Measurements from ENCODE around the gene FAM20B. TPM values are rescaled to one million over a fixed set of nuclear protein-coding genes. Genes with fewer than 3 reads are reported as not detected.

The FAM20B gene
- total and polyA plus RNA-seq, 2 donors = 28.3 to 37.6 TPM

GRCh38 chr1:179082333-179082998 is 56.8 kb downstream of the FAM20B start:
- WGBS = under 1% methylated on average over 52 of the region's 52 CpGs
- Histone ChIP-seq H3K36me3 (ENCODE audit: insufficient read depth) (no peaks in the 10 kb centered on the region), H3K4me1 (ENCODE audit: insufficient read depth) (peaks cover 3% of the 10 kb centered on the region), H3K4me3 (ENCODE audit: low read depth, low read length) (peak overlapping the region; percentile 76), H3K27ac (ENCODE audit: low read depth) (peak overlapping the region; percentile 65)
- no peak for DNase-seq (ENCODE audit: extremely low spot score)

- DNase-seq (ENCODE audit: extremely low spot score) = no peak
- no peaks in the 10 kb centered on the region for H3K36me3 ChIP-seq (ENCODE audit: insufficient read depth)
- no peak overlapping the region for H3K27ac ChIP-seq (ENCODE audit: low read depth)
- peak overlapping the region; percentile 76 for H3K4me3 ChIP-seq (ENCODE audit: low read depth, low read length)
- WGBS = 16% methylated on average over 3 of the region's 3 CpGs
- H3K4me1 ChIP-seq (ENCODE audit: insufficient read depth) = peaks cover 3% of the 10 kb centered on the region
Measured at GRCh38 chr1:179082999-179083335, 57.3 kb downstream of the FAM20B start.

- H3K27ac ChIP-seq (ENCODE audit: low read depth) = no peak overlapping the region
- H3K4me3 ChIP-seq (ENCODE audit: low read depth, low read length) = no peak overlapping the region
- no peak for DNase-seq (ENCODE audit: extremely low spot score)
- 93% methylated on average over 8 of the region's 8 CpGs for WGBS
- H3K4me1 ChIP-seq (ENCODE audit: insufficient read depth) = peaks cover 3% of the 10 kb centered on the region
- no peaks in the 10 kb centered on the region for H3K36me3 ChIP-seq (ENCODE audit: insufficient read depth)
Measured at GRCh38 chr1:179083533-179083932, 57.8 kb downstream of the FAM20B start.

DNA sequence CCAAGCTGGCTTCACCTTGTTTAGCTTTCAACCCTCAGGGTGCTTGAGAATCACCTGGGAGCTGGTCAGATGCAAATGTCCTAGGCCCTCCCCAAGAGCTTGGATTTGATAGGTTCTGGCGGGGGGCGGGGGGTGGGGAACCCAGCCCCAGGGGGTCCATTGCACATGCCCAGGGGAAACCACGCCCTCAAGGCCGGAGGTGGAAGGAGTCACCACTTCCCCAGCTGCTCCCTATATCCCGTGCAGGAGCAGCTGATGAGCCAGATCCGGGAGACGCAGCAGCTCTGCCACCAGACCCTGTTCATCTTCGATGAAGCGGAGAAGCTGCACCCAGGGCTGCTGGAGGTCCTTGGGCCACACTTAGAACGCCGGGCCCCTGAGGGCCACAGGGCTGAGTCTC is 62.0 kb downstream of the FAM20B start:
- H3K4me1 ChIP-seq (ENCODE audit: insufficient read depth) = no peaks in the 10 kb centered on the region
- no peak overlapping the region for H3K27ac ChIP-seq (ENCODE audit: low read depth)
- no peaks in the 10 kb centered on the region for H3K36me3 ChIP-seq (ENCODE audit: insufficient read depth)
- no peak overlapping the region for H3K4me3 ChIP-seq (ENCODE audit: low read depth, low read length)
- WGBS = 65% methylated on average over 11 of the region's 11 CpGs
- DNase-seq (ENCODE audit: extremely low spot score) = no peak

- 74% methylated on average over 16 of the region's 16 CpGs for WGBS
- no peaks in the 10 kb centered on the region for H3K4me1 ChIP-seq (ENCODE audit: insufficient read depth)
- H3K27ac ChIP-seq (ENCODE audit: low read depth) = no peak overlapping the region
- H3K36me3 ChIP-seq (ENCODE audit: insufficient read depth) = no peaks in the 10 kb centered on the region
- DNase-seq (ENCODE audit: extremely low spot score) = no peak
- H3K4me3 ChIP-seq (ENCODE audit: low read depth, low read length) = no peak overlapping the region
Measured at GRCh38 chr1:179089827-179090482, 64.3 kb downstream of the FAM20B start.

DNA sequence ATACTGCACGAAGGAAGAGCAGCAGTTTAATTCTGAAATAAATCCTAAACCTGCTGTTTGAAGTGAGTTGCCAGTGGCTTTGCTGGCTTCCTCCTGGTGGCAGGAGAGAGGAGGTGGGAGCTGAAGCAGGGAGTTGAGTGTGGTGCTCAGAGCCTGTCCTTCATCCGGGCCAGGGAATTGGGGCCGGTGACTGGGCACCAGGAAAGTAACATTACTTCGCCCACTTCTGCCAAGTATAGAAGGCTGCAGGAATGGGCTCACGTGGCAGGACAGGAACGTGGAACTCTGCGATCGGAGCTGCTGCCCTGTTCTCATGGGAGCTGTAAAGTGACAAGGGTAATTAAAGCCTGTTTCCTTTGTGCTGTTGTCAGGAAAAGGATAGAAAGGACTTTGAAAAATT is 64.8 kb downstream of the FAM20B start:
- no peaks in the 10 kb centered on the region for H3K4me1 ChIP-seq (ENCODE audit: insufficient read depth)
- no peak for DNase-seq (ENCODE audit: extremely low spot score)
- 70% methylated on average over 8 of the region's 8 CpGs for WGBS
- H3K36me3 ChIP-seq (ENCODE audit: insufficient read depth) = no peaks in the 10 kb centered on the region
- no peak overlapping the region for H3K27ac ChIP-seq (ENCODE audit: low read depth)
- no peak overlapping the region for H3K4me3 ChIP-seq (ENCODE audit: low read depth, low read length)

DNA sequence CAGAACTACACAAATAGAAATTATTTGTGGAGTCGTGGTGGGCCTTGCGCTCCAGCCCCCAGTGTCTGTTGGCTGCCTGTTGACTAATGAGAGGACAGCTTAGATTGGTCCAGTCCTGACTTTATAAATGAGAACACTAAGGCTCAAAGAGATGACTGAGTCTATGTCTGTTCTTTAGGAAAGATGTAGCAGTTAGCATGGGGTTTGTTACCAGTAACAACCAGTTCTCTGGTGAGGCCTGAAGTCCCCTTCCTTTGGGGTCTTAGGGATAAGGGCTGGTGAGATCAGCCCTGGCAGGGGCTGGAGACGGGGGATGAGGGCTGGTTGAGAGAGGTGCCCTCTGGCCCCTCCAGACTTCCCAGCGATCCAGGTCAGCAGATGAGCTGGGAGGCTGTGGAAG is 65.2 kb downstream of the FAM20B start:
- Histone ChIP-seq H3K27ac (ENCODE audit: low read depth) (no peak overlapping the region), H3K36me3 (ENCODE audit: insufficient read depth) (no peaks in the 10 kb centered on the region)

GRCh38 chr1:179091691-179092165 is 66.0 kb downstream of the FAM20B start:
- 44% methylated on average over 5 of the region's 5 CpGs for WGBS
- DNase-seq (ENCODE audit: extremely low spot score) = no peak
- Histone ChIP-seq H3K36me3 (ENCODE audit: insufficient read depth) (no peaks in the 10 kb centered on the region), H3K27ac (ENCODE audit: low read depth) (no peak overlapping the region), H3K4me3 (ENCODE audit: low read depth, low read length) (no peak overlapping the region), H3K4me1 (ENCODE audit: insufficient read depth) (no peaks in the 10 kb centered on the region)

More for the DNA sequence above, 65.2 kb downstream of the FAM20B start:
- Histone ChIP-seq H3K4me1 (ENCODE audit: insufficient read depth) (no peaks in the 10 kb centered on the region), H3K4me3 (ENCODE audit: low read depth, low read length) (no peak overlapping the region)
- WGBS = 87% methylated on average over 4 of the region's 4 CpGs
- DNase-seq (ENCODE audit: extremely low spot score) = no peak

GRCh38 chr1:179092896-179093461 is 67.3 kb downstream of the FAM20B start:
- Histone ChIP-seq H3K4me1 (ENCODE audit: insufficient read depth) (no peaks in the 10 kb centered on the region), H3K4me3 (ENCODE audit: low read depth, low read length) (no peak overlapping the region), H3K36me3 (ENCODE audit: insufficient read depth) (no peaks in the 10 kb centered on the region), H3K27ac (ENCODE audit: low read depth) (no peak overlapping the region)
- 87% methylated on average over 9 of the region's 9 CpGs for WGBS
- no peak for DNase-seq (ENCODE audit: extremely low spot score)

GRCh38 chr1:179094818-179095217 is 69.1 kb downstream of the FAM20B start:
- Histone ChIP-seq H3K27ac (ENCODE audit: low read depth) (no peak overlapping the region), H3K36me3 (ENCODE audit: insufficient read depth) (no peaks in the 10 kb centered on the region), H3K4me1 (ENCODE audit: insufficient read depth) (no peaks in the 10 kb centered on the region), H3K4me3 (ENCODE audit: low read depth, low read length) (no peak overlapping the region)
- 81% methylated on average over 5 of the region's 5 CpGs for WGBS
- DNase-seq (ENCODE audit: extremely low spot score) = no peak

DNA sequence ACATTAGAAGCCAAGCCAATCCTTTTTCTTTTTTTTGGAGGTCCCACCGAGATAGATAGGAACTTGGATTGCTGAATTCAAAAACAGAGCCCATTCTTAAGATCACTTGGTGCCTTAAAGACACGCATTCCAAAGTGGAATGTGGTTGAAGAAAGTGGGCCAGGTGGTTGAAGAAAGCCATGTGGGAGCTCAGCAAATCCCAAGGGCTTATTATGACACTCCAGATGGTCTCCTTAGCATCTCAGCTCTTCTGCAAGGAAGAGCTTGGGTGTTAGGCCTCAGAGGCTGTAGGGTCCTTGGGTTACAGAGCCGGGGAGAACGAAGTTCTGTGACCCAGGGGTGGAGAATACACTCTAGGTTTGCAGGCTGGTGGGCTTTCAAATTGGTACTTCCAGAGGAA is 69.7 kb downstream of the FAM20B start:
- no peak for DNase-seq (ENCODE audit: extremely low spot score)
- 64% methylated on average over 4 of the region's 4 CpGs for WGBS
- Histone ChIP-seq H3K36me3 (ENCODE audit: insufficient read depth) (no peaks in the 10 kb centered on the region), H3K27ac (ENCODE audit: low read depth) (no peak overlapping the region), H3K4me1 (ENCODE audit: insufficient read depth) (no peaks in the 10 kb centered on the region), H3K4me3 (ENCODE audit: low read depth, low read length) (no peak overlapping the region)

DNA sequence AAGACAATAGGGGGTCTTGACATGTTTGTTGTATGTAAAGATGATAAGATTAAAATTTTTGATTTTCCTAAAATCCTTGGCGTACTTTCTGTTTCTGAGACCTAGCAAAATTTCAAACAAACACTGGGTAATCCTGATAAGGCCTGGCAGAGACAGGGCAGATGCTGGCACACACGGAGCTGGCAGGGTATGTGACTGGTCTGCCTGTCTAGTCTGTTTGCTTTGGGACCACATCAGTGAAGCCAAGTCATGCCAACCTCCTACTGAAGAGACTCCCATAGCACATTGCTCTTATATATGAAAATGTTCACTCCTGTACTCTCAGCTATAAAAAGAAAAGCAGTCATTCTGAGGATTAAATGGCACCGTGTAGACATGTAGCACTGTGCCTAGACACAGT is 70.2 kb downstream of the FAM20B start:
- 59% methylated on average over 3 of the region's 3 CpGs for WGBS
- Histone ChIP-seq H3K4me1 (ENCODE audit: insufficient read depth) (no peaks in the 10 kb centered on the region), H3K36me3 (ENCODE audit: insufficient read depth) (no peaks in the 10 kb centered on the region), H3K27ac (ENCODE audit: low read depth) (no peak overlapping the region), H3K4me3 (ENCODE audit: low read depth, low read length) (no peak overlapping the region)
- DNase-seq (ENCODE audit: extremely low spot score) = no peak

- no peaks in the 10 kb centered on the region for H3K4me1 ChIP-seq (ENCODE audit: insufficient read depth)
- DNase-seq (ENCODE audit: extremely low spot score) = no peak
- no peak overlapping the region for H3K4me3 ChIP-seq (ENCODE audit: low read depth, low read length)
- 94% methylated on average over 4 of the region's 4 CpGs for WGBS
- H3K36me3 ChIP-seq (ENCODE audit: insufficient read depth) = no peaks in the 10 kb centered on the region
- H3K27ac ChIP-seq (ENCODE audit: low read depth) = no peak overlapping the region
Measured at GRCh38 chr1:179099891-179100290, 74.2 kb downstream of the FAM20B start.

DNA sequence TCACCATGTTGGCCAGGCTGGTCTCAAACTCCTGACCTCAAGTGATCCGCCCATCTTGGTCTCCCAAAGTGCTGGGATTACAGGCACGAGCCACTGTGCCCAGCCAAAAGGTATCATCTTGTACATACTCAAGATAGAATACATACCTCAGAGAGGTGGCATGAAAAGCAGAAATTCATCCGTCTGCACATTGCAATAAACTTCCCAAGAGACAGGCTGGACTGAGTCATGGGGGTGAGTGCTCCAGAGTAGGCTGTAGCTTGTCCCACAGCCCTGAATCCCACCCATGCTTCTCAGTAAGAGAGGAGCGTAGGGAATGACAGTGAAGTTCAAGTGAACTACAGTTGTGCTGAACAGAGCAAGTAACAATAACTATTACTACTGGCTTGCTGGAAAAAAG is 75.9 kb downstream of the FAM20B start:
- H3K4me1 ChIP-seq (ENCODE audit: insufficient read depth) = no peaks in the 10 kb centered on the region
- no peaks in the 10 kb centered on the region for H3K36me3 ChIP-seq (ENCODE audit: insufficient read depth)
- no peak overlapping the region for H3K4me3 ChIP-seq (ENCODE audit: low read depth, low read length)
- H3K27ac ChIP-seq (ENCODE audit: low read depth) = no peak overlapping the region
- WGBS = 93% methylated on average over 4 of the region's 4 CpGs
- DNase-seq (ENCODE audit: extremely low spot score) = no peak

All from urinary bladder (tissue), 4 donors.